HG02642 (cell line): ENCODE results near the gene PPP1R10.
A peak's percentile ranks its signal among the peaks of the same experiment; 100 is the strongest.
"Not testable (repeated sequence)": the region's sequence is repeated elsewhere in the genome, so short reads cannot be mapped to it uniquely, and the experiment has no call there.

ENCODE experiments used
- ATAC-seq: cut with Tn5 transposase; IDR thresholded peaks from one replicate; pipeline ENCODE4 v1.9.1; 2021; ENCODE audit warnings: mild to moderate bottlenecking; ENCODE audit not compliant: unreplicated experiment, poor library complexity

PPP1R10 gene

GRCh38 chr6:30600451-30600961 lies 16.5 kb downstream of the PPP1R10 start:
- no peak for ATAC-seq

DNA sequence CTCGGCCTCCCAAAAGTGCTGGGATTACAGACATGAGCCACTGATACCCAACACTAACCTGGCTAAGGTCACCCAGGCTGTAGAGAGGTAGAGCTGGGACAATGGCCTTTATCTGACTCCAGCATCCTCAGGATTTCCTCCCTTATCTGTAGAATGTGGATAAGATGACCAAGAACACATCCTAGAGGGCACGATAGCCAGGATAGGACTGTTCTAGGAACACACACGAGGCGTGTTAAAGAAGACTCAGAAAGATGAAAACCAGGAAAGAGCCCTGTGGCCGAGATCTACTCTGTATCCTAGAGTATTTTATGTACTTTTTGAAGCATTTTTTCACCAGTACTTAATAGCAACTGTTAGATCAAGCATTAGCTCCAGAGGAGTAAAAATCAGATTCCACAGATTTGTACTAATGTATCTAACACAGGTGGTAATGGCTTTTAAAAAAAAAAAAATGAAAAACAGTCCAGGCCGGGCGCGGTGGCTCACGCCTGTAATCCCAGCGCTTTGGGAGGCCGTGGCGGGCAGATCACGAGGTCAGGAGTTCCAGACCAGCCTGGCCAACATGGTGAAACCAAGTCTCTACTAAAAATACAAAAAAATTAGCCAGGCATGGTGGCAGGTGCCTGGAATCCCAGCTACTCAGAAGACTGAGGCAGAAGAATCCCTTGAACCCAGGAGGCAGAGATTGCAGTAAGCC lies 17.3 kb downstream of the PPP1R10 start:
- ATAC-seq: no peak

- ATAC-seq: no peak
These were observed 18.0 kb downstream of the PPP1R10 start for GRCh38 chr6:30598912-30599624.

- ATAC-seq: not testable (repeated sequence)
These were observed 19.5 kb downstream of the PPP1R10 start for GRCh38 chr6:30597315-30598144.

GRCh38 chr6:30592287-30592686 lies 24.8 kb downstream of the PPP1R10 start:
- no peak for ATAC-seq

GRCh38 chr6:30591008-30591407 lies 26.0 kb downstream of the PPP1R10 start:
- ATAC-seq: no peak

- ATAC-seq: no peak
These were observed 26.5 kb downstream of the PPP1R10 start for GRCh38 chr6:30590509-30590908.

- no peak for ATAC-seq
These were observed 27.2 kb downstream of the PPP1R10 start for GRCh38 chr6:30589754-30590358.

GRCh38 chr6:30583921-30584320 lies 33.1 kb downstream of the PPP1R10 start:
- ATAC-seq: no peak

- ATAC-seq: no peak
These were observed 39.0 kb downstream of the PPP1R10 start for GRCh38 chr6:30578051-30578450.

GRCh38 chr6:30573113-30573512 lies 43.9 kb downstream of the PPP1R10 start:
- no peak for ATAC-seq

- no peak for ATAC-seq
These were observed 44.9 kb downstream of the PPP1R10 start for GRCh38 chr6:30572148-30572547.

DNA sequence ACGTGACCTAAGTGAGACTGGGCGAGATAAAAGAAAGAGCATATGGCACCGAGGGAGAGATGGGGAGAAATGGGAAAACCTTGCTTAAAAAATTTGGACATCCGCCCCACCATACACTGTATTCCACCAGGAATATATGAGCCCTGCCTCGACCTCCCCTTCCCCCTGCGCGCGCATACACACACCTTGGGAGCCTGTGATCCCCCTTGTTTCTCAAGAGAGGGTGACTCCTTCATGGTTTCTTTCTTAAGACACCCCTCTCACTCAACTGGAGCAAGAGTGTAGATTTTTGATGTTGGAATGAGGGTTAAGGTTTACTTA lies 45.3 kb downstream of the PPP1R10 start:
- peak; percentile 2 for ATAC-seq

- peak; percentile 96 for ATAC-seq
These were observed 45.8 kb downstream of the PPP1R10 start, which contains the start of gene ABCF1 for GRCh38 chr6:30571075-30571761. ABCF1 (plus strand) TSS chr6:30571442; CDS start chr6:30571488, 46 bp downstream.

DNA sequence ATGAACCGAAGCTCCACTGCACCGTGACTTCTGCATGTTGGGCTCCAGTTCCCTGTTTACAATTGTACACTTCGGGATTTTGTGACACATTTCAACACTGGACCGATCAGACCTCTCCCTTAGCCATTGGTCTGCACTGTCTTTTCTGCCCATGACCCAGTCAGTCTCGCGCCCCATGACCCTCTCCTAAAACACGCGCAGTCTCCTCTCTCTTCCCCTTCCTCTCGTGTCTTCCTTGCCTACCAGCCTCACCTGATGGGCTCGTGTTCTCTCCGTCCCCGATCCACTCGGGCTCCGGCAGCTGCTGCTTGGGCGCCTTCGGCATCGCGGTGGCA lies 46.3 kb downstream of the PPP1R10 start:
- peak; percentile 26 for ATAC-seq

GRCh38 chr6:30570263-30570662 lies 46.8 kb downstream of the PPP1R10 start:
- no peak for ATAC-seq

- no peak for ATAC-seq
These were observed 48.8 kb downstream of the PPP1R10 start for GRCh38 chr6:30568245-30568644.

DNA sequence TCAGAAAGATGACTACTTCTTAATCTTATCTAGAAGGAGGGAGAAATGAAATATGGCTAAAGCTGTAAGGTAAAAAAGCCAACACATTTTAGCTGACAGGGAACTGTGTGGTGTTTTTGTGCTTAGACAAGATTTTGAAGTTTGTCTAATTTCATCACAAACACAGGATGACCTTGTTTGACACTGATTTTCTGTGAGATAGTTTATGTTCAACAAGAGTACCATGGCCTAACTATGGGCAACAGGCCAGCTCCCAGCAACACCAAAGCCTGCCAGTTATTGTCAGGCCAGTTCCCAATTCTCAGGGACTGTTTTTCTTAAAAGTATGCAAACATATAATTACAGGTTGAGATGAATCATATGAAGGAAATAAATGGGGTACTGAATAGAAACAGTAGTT lies 51.3 kb downstream of the PPP1R10 start:
- no peak for ATAC-seq

- no peak for ATAC-seq
These were observed 52.9 kb downstream of the PPP1R10 start for GRCh38 chr6:30564114-30564513.
